ENCODE measurements around the gene PTGIR. TPM values are rescaled to one million over a fixed set of nuclear protein-coding genes. Genes with fewer than 3 reads are reported as not detected.

Gene PTGIR
- total and polyA plus RNA-seq, 11 donors, result 2.1 to 16.7 (median 4.9) TPM

GRCh38 chr19:46587861-46588260, 37.0 kb downstream of the PTGIR start:
- no peaks in the 10 kb centered on the region for H3K9me3 ChIP-seq
- H3K27me3 ChIP-seq, result no peaks in the 10 kb centered on the region
- DNase-seq (no peak), ATAC-seq (no peak)
- TF ChIP-seq CTCF (IDR thresholded peaks at IDR 0.05) (no peak), POLR2A (IDR thresholded peaks at IDR 0.05) (no peak)
- no peak overlapping the region for H3K27ac ChIP-seq
- intact Hi-C loops (cut with DNase I), result no loop called here
- peaks cover 0 to 13% (median 0%) of the 10 kb centered on the region in 12 donors for H3K4me1 ChIP-seq
- 77 to 88% (median 79%) methylated on average over 3 of the region's 3 CpGs for WGBS, 4 donors
- no peaks in the 10 kb centered on the region for H3K36me3 ChIP-seq
- H3K4me3 ChIP-seq, result no peak overlapping the region

GRCh38 chr19:46586294-46586693, 38.6 kb downstream of the PTGIR start:
- no peaks in the 10 kb centered on the region for H3K27me3 ChIP-seq
- 89 to 92% (median 91%) methylated on average over 4 of the region's 4 CpGs for WGBS, 4 donors
- no peak overlapping the region for H3K27ac ChIP-seq
- H3K36me3 ChIP-seq, result no peaks in the 10 kb centered on the region
- intact Hi-C loops (cut with DNase I), result no loop called here
- peaks cover 0 to 4% (median 0%) of the 10 kb centered on the region in 12 donors for H3K9me3 ChIP-seq
- H3K4me3 ChIP-seq, result no peak overlapping the region
- TF ChIP-seq CTCF (IDR thresholded peaks at IDR 0.05) (no peak), POLR2A (IDR thresholded peaks at IDR 0.05) (no peak)
- no peak for ATAC-seq
- peaks cover 0 to 2% (median 0%) of the 10 kb centered on the region in 12 donors for H3K4me1 ChIP-seq
- no peak for DNase-seq

GRCh38 chr19:46585539-46585938, 39.4 kb downstream of the PTGIR start:
- TF ChIP-seq CTCF (IDR thresholded peaks at IDR 0.05), result no peak
- TF ChIP-seq POLR2A (IDR thresholded peaks at IDR 0.05), result no peak
- WGBS, 4 donors, result 95 to 98% (median 97%) methylated on average over 1 of the region's 1 CpG
- Histone ChIP-seq H3K27ac (no peak overlapping the region), H3K4me1 (no peaks in the 10 kb centered on the region), H3K27me3 (no peaks in the 10 kb centered on the region), H3K36me3 (no peaks in the 10 kb centered on the region), H3K9me3 (peaks cover 0 to 7% (median 0%) of the 10 kb centered on the region in 12 donors), H3K4me3 (no peak overlapping the region)
- ATAC-seq (no peak), DNase-seq (no peak)
- intact Hi-C loops (cut with DNase I), result no loop called here

- 81 to 91% (median 85%) methylated on average over 2 of the region's 2 CpGs for WGBS, 4 donors
- no peak for ATAC-seq
- H3K9me3 ChIP-seq, result peaks cover 0 to 7% (median 0%) of the 10 kb centered on the region in 12 donors
- no peaks in the 10 kb centered on the region for H3K27me3 ChIP-seq
- no peak for TF ChIP-seq POLR2A (IDR thresholded peaks at IDR 0.05)
- no peak for TF ChIP-seq CTCF (IDR thresholded peaks at IDR 0.05)
- intact Hi-C loops (cut with DNase I), result no loop called here
- no peaks in the 10 kb centered on the region for H3K4me1 ChIP-seq
- H3K4me3 ChIP-seq, result no peak overlapping the region
- H3K36me3 ChIP-seq, result no peaks in the 10 kb centered on the region
- no peak overlapping the region for H3K27ac ChIP-seq
- DNase-seq, result no peak
Measured at GRCh38 chr19:46580247-46580646, 44.6 kb downstream of the PTGIR start.

All from heart left ventricle (tissue), 16 donors.